Occipital lobe (tissue), 2 donors: ENCODE measurements around the gene IZUMO2. TPM values are rescaled to one million over a fixed set of nuclear protein-coding genes. Genes with fewer than 3 reads are reported as not detected.
"Not testable (repeated sequence)": the region's sequence is repeated elsewhere in the genome, so short reads cannot be mapped to it uniquely, and the experiment has no call there.

ENCODE experiments used
- DNase-seq: peaks from one replicate; lab custom pipeline; 2025; lab: John Stamatoyannopoulos, UW
- total RNA-seq: library from RNA; depleted of rRNA; stranded (reverse); fragments of >200 nt; gene quantifications from one replicate; pipeline ENCODE4 v1.2.3, GENCODE V29; 2014

The IZUMO2 gene
- total RNA-seq, 1 donor from 2014 or later = not detected

DNA sequence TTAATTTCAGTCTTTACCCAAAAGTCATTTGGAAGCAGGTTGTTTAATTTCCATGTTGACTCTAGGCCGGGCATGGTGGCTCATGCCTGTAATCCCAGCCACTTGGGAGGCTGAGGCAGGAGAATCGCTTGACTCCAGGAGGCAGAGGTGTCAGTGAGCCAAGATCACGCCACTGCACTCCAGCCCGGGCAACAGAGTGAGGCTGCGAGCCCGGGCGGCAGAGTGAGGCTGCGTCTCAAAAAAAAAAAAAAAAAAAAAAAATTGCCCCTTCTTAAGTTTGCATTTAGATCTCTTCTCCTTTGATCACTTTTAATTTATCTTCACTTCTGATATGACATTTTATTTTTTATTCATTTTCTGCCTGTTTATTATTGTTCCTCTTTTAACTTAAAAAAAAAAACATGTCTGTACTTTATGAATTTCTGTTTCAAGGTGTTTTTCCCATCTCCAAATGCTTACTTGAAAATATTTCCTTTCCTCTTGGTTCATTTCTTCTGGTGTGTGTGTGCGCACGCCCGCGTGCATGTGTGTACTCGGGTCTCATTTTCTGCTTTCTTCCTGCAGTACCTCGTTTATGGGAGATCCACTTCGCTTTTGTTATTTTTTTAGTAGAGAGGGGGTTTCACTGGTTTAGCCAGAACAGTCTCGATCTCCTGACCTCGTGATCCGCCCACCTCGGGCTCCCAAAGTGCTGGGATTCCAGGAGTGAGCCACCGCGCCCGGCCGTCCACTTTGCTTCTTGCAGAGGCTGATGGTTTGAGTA is 26.3 kb downstream of the IZUMO2 start:
- not testable (repeated sequence) for DNase-seq

DNA sequence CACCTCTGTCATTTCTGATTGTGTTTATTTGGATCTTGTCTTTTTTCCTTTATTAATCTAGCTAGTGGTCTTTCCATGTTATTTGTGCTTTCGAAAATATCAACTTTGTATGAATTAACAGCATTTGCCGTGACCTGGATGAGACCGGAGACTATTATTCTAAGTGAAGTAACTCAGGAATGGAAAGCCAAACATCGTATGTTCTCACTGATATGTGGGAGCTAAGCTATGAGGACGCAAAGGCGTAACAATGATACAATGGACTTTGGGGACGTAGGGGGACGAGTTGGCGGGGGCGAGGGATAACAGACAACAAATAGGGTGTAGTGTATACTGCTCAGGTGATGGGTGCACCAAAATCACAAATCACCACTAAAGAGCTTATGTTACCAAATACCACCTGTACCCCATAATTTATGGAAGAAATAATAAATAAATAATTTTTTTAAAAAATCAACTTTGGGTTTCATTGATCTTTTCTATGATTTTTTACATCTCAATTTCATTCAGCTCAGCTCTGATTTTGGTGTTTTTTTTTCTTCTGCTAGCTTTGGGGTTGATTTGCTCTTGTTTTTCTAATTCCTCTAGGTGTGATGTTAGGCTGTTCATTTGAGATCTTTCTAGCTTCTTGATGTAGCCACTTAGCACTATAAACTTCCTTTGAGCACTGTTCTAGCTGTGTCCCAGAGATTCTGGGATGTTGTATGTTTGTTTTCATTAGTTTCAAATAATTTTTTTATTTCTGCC is 27.1 kb downstream of the IZUMO2 start:
- not testable (repeated sequence) for DNase-seq

GRCh38 chr19:50134777-50135719 is 28.0 kb downstream of the IZUMO2 start:
- not testable (repeated sequence) for DNase-seq

DNA sequence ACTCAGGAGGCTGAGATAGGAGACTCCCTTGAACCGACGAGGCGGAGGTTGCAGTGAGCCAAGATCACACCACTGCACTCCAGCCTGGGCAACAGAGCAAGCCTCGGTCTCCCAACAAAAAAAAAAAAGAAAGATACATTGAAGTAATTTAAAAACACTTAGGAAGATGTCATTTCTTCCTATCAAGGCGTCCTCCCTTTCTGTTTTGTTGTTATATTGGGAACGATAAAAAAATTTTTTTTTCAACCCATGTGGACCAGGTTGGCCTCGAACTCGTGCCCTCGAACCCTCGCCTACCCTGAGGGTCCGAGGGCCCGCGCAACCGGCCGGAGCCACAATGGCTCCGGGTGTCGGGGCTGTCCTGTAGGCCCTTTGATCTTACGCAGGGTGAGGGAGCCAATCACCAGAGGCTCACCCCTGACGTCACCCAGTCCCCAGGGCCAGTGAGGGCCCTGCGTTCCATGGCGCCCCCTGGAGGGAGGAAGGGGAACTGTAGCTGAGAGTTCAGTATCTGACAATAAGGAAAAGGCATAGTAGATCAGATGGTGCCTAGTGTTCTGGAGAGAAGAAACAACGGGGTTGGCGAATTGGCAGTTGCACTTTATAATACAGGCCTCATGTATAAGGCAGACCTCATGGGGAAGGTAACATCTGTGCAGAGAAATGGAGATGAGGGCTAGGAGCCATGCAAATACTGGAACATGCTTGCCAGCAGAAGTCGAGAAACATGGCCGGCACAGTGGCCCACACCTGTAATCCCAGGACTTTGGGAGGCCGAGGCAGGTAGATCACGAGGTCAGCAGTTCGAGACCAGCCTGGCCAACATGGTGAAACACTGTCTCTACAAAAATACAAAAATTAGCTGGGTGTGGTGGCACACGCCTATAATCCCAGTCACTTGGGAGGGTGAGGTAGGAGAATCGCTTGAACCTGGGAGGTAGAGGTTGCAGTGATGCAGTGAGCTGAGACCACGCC is 29.3 kb downstream of the IZUMO2 start:
- DNase-seq = not testable (repeated sequence)

GRCh38 chr19:50104012-50104411 is 59.1 kb downstream of the IZUMO2 start:
- DNase-seq = not testable (repeated sequence)

GRCh38 chr19:50103405-50103804 is 59.7 kb downstream of the IZUMO2 start:
- DNase-seq = not testable (repeated sequence)

Other genes with a start within 250 kb of the IZUMO2 start
- gene ATF5, start 234.1 kb downstream of the IZUMO2 start, total RNA-seq = 8.6 TPM
- gene NUP62, start 233.8 kb downstream of the IZUMO2 start, total RNA-seq = 23.9 TPM
- 0.31 TPM for gene SIGLEC11, start 202.1 kb downstream of the IZUMO2 start, total RNA-seq
- 18.4 TPM for gene VRK3, start 137.9 kb downstream of the IZUMO2 start, total RNA-seq
- 11.5 TPM for gene ZNF473, start 137.3 kb downstream of the IZUMO2 start, total RNA-seq
- 0.94 TPM for gene MYH14, start 40.3 kb upstream of the IZUMO2 start, total RNA-seq
- gene KCNC3, start 166.1 kb upstream of the IZUMO2 start, total RNA-seq = 2.3 TPM
- gene NAPSA, start 202.4 kb upstream of the IZUMO2 start, total RNA-seq = 0.16 TPM
- 18.9 TPM for gene NR1H2, start 213.2 kb upstream of the IZUMO2 start, total RNA-seq
- gene POLD1, start 221.1 kb upstream of the IZUMO2 start, total RNA-seq = 17.5 TPM